Activated T-cell treated with anti-CD3 and anti-CD28 coated beads for 24 hours (primary cell): ENCODE data around the gene CBX2.

Source experiments
- DNase-seq: peaks from one replicate; pipeline ENCODE4 v3.0.0-alpha.2; 2020; ENCODE audit warnings: low read depth

CBX2 gene

DNA sequence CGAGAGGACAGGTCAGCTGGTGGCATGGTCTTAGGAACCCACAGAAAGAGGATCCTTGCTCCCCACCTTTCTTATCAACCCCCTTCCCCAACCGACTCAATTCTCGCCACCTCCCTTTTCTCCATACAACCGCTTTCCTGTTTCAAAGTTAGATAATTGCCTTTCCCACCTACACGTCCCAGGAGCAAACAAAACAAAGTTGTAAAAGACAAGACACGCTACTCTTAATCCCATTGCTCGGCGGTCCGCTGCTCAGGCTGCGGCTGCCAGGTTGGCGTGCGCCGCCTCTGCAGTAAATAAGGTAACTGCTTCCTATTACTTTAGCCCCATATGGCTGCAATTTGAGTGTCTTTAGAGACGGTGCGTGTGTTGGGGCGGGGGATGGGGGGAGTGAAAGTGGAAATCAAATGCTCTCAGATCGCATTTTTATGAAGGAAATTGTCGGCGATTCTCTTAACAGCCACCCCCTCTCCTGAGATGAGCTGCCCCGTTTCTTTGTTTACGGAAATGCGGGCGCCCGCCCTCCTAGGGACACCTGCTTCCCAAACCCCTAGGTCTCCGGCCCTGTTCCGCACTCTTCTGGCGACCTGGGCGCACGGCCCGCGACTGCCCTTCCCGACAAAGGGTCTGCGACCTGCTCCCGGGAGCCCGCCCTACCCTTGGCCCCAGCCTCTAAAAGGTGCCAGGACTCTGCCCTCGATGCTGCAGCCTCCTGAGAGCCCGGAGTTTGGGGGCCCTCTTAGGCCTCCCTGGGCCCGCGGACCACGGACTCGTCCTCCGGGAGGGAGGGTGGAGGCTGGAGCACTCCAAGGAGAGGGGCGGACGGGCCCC lies 22.6 kb downstream of the CBX2 start:
- no peak for DNase-seq

DNA sequence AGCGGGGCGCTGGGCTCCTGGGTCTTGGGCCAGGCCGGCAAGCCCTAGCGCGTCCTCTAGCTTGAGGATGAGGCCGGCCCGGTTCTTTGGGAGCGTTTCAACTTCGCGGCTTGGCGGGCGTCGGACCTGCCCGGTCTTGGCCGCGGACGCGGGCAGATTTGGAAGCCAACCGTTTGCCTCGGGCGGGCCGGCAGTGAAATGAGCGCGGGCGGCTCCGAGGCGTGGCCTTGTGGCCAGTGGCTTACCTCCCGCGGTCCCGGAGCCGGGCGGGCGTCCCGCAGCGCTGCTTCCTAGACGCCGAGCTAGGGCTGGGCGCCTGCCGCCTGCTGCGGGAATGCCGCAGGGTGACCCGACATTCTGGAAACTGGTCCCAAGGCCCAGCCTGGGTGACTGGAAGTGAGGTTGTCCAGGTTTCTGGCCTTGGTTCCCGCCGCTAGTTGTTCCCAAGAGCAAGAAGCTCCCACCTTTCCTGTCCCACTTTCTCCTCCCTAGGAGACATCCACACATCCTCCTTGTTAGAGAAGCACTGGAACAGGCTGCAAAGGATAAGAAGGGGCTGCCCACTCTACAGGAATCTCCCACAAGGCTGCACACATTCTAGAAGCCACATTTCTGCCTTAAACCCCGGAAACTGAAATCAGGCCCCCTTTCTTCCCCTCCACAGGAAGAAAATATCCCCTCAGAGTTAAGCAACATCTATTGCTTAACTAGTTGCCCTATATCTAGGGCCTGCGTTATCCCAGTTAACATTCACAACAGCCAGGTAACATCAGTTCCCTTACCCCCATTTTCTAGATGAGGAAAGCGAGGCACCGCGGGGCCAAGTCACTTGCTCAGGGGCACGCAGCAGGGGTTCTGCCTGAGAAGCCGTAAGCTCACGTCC lies 23.4 kb downstream of the CBX2 start:
- DNase-seq, result no peak

DNA sequence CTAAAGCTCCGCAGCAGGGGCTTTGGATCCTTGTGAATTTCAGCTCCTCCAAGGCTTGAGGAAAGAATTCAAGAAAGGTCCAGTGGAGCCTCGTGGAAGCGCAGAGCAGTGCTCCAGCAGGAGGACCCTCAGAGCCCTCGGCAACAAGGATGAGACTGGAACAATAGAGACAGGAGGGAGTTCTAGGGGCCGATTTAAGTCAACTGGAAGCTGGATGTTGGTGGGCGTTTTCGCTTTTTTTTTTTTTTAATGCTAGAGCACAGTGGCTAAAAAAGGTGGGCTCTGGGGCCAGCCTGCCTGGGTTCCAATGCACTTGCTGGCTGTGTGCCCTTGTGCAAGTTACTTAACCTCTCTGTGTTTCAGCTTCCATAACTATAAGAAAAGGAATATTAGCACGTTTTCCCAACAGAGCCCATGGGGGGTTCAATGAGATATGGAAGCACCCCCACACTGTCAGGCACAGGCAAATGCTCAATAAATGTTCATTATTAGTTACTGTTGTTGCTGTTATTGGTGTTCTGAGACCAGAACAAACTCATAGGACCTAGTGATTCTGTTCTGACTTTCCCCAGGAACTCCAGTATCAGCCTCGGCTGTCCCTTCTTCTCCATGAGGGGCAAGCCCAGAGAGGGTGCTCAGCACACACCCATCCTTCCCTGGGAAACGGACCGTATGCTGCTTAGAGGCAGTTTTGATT lies 24.2 kb downstream of the CBX2 start:
- no peak for DNase-seq

- no peak for DNase-seq
Measured at GRCh38 chr17:79802736-79803420, 24.9 kb downstream of the CBX2 start.

GRCh38 chr17:79803421-79803996 lies 25.6 kb downstream of the CBX2 start:
- no peak for DNase-seq

GRCh38 chr17:79803997-79804855 lies 26.3 kb downstream of the CBX2 start:
- DNase-seq, result peak; percentile 71

GRCh38 chr17:79804856-79805696 lies 27.1 kb downstream of the CBX2 start:
- DNase-seq, result no peak

- DNase-seq, result no peak
Measured at GRCh38 chr17:79806446-79806760, 28.5 kb downstream of the CBX2 start.

GRCh38 chr17:79806863-79807720 lies 29.1 kb downstream of the CBX2 start:
- no peak for DNase-seq

GRCh38 chr17:79808763-79809529 lies 31.0 kb downstream of the CBX2 start:
- no peak for DNase-seq

DNA sequence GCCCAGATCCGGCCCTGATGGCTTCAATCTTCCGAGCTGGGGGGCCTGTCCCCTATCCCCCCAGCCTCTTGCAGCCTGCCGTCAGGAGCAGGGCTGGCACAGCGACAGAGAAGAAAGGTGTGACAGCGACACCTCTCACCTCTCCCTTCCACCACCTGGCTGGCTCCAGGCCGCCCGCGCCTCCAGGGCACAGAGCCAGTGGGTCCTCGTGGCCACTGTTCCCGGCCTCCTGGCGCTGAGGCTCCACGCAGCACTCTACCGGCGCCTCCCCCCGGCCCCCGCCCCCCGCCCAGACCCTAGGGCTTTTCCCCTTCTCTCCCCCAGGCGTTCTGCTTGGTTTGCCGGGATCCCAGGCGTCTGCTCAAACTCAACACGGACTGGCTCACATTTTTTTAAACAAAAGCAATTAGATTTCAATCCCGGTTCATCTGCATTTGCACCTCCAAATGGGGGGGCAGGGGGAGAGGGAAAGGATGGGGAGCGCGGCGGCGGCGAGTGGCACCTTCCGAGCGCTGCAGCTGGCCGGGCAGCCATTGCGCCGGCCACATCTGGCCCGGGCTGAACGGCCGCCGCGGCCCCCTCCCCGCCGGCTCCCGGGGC lies 31.7 kb downstream of the CBX2 start:
- no peak for DNase-seq

- DNase-seq, result peak; percentile 69
Measured at GRCh38 chr17:79810130-79811010, 32.4 kb downstream of the CBX2 start.

DNA sequence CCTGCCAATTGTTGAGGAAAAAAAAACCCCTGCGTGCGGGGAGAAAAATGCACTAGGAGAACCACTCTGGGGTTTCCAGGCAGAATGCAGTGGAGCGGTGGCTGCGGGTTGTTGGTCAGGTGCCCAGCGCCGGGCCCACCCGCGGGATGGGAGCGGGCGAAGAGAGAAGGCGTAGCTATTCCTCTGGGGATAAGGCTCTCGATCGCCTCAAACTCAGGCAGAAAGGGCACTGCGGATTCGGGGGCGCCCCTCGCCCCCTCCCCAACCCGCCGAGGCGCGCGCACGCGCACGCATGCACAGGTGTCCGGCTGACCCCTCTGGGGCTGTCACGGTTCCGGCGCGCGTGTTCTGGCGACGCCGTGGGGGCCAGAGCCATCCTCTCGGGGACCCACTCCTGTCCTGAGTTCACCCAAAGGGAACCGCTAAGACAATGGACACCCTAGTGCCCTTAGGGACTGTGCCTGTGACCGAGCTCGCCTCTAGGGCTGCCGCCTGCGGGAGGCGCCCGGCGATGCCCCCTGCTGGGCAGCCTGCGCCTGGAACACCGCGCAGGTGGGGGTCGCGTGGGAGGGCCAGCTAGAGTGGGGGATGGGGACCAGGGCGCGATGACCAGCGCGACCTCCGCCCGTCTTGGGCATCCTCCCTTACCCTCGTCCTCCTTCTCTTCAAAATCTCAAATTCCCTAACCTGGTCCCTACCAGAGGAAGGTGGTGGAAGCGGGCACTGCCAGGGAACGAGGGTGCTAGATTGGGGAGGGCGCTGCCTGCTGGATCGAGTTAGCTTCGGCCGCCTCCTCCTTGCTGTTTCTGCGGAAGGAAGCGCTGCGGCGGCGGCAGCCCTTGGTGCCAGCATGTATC lies 33.3 kb downstream of the CBX2 start:
- DNase-seq, result no peak

- DNase-seq, result no peak
Measured at GRCh38 chr17:79811868-79812352, 34.0 kb downstream of the CBX2 start.
